MG63 (cell line): ENCODE measurements around the gene FSD1. TPM values are rescaled to one million over a fixed set of nuclear protein-coding genes. Genes with fewer than 3 reads are reported as not detected.

Source experiments
- DNase-seq: peaks from one replicate; pipeline ENCODE4 v3.0.0-alpha.2; 2020
- H3K27me3 ChIP-seq: fragments of 250-450 bp; sonication (Bioruptor Pico); 2 replicates; pipeline ENCODE4 v1.5.1; 2020; ENCODE audit warnings: mild to moderate bottlenecking, moderate library complexity
- H3K36me3 ChIP-seq: fragments of 250-450 bp; sonication (Bioruptor Pico); 2 replicates; pipeline ENCODE4 v1.5.1; 2020; ENCODE audit warnings: mild to moderate bottlenecking, moderate library complexity
- H3K4me3 ChIP-seq: fragments of 250-450 bp; sonication (Bioruptor Pico); 2 replicates; pipeline ENCODE4 v1.5.1; 2020; ENCODE audit warnings: mild to moderate bottlenecking, moderate library complexity
- H3K9me3 ChIP-seq: fragments of 250-450 bp; sonication (Bioruptor Pico); 2 replicates; pipeline ENCODE4 v1.5.1; 2020; ENCODE audit warnings: mild to moderate bottlenecking, moderate library complexity
- total RNA-seq: library from RNA; depleted of rRNA; stranded (reverse); fragments of >200 nt; shearing (Covaris generic); gene quantifications from 2 replicates; pipeline ENCODE4 v1.2.3, GENCODE V29; 2014; ENCODE audit warnings: low replicate concordance

FSD1 gene
- total RNA-seq, 1 experiment from 2014 or later, result not detected

DNA sequence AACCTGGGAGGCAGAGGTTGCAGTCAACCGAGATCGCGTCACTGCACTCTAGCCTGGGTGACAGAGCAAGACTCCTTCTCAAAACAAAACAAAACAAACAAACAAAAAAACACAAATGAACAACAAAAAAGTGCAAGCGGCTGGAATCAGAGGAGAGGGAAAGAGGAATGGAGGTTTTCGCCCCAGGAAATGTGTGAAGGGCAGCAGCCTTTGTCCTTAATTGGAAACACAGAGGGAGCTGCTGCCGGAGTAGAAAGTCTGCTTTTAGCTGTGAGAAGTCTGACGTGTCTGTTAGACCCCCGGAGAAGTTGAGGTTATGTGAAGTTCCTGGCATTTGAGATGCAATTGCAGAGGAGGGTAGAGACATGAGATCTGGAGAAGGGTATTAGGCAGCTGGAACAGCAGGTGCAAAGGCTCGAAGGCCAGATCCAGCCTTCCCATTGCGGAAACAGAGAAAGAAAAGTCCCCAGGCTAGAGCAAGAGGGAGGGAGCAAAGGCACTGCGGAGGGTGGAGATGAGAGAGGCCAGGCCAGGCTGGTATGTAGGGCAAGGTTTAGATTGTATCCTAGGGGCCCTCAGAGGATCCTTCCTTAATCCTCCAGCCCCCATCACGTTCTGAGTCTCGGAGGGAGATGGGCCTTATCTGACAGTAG is 2.7 kb upstream of the FSD1 start:
- H3K36me3 ChIP-seq, result no peaks in the 10 kb centered on the region
- no peak overlapping the region for H3K4me3 ChIP-seq
- DNase-seq, result no peak
- H3K27me3 ChIP-seq, result no peaks in the 10 kb centered on the region
- no peaks in the 10 kb centered on the region for H3K9me3 ChIP-seq

DNA sequence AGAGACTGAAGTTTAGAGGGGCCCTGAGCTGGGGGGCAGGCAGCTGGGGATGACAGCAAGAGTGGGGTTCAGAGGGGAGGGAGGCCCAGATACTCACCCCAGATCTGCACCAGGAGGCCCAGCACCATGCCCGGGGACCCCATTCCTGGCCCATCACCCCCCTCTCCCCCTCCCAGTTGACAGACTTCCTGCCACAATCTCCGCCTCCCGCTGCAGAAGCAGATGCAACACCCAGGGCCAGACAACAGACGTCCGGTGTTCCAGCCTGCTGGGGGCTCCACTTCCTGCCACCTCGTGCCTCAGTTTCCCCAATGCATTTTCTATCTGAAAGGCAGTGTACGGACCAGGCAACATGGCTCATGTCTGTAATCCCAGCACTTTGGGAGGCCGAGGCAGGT is 2.2 kb upstream of the FSD1 start, which contains the start of gene TMIGD2:
Gene TMIGD2, minus strand, starts transcription at position 147 of the 398 bp plus-strand sequence. Its CDS starts 4 bp downstream, at position 143.
- no peaks in the 10 kb centered on the region for H3K9me3 ChIP-seq
- no peak for DNase-seq
- H3K4me3 ChIP-seq, result no peak within 1 kb of the TSS
- no peaks in the 10 kb centered on the region for H3K36me3 ChIP-seq
- H3K27me3 ChIP-seq, result no peaks in the 10 kb centered on the region

DNA sequence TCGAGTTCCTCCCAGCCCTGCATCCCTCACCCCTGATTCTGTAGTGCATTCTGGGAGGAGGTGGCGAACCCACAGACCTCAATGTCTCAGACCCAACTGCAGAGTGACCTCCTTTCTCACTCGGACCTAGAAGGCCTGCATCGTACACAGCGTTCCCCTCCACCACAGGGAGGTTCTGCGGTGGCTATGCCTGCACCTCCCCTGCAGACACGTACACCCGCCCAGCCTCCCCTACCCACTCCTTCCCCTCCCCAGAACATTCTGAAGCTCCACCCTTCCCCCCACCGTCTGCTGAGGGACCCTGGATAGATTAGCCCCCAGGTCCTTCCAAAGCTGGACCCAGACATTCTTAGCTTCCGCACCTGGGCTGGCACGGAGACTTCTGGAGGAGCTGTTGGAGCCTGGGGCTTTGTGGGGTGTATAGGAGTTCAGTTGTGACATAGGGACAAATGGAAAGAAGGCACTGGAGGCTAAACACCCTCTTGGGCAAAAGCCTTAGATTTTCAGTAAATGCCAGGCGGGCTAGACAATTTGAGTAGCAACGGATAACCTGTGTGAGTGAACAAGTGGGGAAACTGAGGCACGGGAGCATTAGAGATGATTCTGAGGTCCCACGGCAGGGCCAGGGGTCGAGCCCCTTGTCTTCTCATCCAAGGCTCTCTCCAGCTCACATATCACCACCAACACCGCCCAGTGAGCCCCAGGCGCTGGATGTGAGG is 420 bp upstream of the FSD1 start:
- H3K9me3 ChIP-seq, result no peaks in the 10 kb centered on the region
- H3K4me3 ChIP-seq, result no peak overlapping the region
- no peak for DNase-seq
- no peaks in the 10 kb centered on the region for H3K27me3 ChIP-seq
- H3K36me3 ChIP-seq, result no peaks in the 10 kb centered on the region

DNA sequence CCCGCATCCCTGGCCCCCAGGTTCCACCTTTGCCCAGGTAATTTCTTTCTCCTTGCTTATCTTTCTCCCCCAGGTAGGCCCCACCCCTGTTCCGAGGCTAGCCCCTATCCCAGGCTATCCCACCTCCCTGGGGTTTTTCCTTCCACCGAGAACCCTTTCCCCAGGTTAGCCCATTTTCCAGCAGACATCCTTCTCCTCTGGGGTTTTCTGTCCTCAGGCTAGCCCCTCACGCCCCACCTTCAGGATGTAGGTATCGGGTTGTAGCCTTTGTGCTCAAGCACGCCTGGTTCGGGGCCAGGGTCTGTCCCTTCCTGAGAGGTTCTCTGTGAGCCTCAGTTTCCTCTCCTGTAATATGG is 837 bp downstream of the FSD1 start:
- Histone ChIP-seq H3K4me3 (no peak overlapping the region), H3K9me3 (no peaks in the 10 kb centered on the region), H3K27me3 (no peaks in the 10 kb centered on the region), H3K36me3 (no peaks in the 10 kb centered on the region)
- no peak for DNase-seq

DNA sequence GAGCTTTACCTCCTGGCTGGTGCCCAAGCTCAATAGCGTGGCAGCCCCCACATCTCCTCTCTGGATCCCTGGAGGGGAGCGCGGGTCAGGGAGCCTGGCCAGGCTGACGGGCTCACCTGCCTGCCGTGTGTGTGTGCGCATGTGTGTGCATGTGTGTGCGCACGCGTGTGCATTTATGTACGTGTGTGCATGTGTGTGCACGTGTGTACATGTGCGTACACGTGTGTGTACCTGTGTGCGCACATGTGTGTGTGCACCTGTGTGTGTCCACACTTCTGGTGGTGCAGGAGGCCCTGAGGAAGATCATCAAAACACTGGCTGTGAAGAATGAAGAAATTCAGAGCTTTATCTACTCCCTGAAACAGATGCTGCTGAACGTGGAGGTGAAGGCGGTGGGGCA is 1.3 kb downstream of the FSD1 start:
- no peak for DNase-seq
- Histone ChIP-seq H3K36me3 (no peaks in the 10 kb centered on the region), H3K4me3 (no peak overlapping the region), H3K27me3 (no peaks in the 10 kb centered on the region), H3K9me3 (no peaks in the 10 kb centered on the region)

DNA sequence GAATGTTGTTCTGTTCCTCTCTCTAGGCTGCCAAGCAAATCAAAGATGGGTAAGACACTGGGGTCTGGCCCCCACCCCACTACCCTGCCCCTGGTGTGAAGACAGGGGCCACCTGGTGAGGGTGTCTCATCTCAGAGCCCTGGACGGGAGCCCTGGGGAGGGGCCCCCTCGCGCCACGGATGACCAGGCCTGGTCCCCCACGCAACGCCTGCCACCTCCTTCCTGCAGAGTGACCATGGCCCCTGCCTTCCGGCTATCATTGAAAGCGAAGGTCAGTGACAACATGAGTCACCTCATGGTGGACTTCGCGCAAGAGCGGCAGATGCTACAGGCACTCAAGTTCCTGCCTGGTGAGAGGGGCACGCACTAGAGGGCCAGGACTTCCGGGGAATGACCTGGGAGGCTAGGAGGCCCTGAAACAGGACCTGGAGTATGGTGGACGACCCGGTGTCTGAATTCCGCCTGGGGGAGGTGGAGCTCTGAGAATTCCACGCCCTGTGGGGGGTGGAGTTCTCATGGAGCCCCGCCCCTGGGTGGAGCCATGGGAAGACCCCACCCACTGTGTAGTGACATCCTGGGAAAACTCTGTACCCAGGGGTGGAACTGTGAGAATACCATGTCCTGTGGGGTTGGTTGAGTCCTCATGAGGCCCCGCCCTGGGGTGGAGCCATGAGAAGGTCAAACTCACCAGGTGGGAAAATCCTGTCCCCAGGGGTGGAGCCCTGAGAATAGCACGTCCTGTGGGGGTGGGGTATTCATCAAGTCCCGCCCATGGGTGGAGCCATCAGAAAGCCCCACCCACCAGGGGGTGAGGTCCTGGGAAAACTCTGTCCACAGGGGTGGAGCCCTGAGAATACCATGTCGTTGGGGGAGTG is 6.1 kb downstream of the FSD1 start:
- no peak overlapping the region for H3K4me3 ChIP-seq
- H3K9me3 ChIP-seq, result no peaks in the 10 kb centered on the region
- DNase-seq, result no peak

DNA sequence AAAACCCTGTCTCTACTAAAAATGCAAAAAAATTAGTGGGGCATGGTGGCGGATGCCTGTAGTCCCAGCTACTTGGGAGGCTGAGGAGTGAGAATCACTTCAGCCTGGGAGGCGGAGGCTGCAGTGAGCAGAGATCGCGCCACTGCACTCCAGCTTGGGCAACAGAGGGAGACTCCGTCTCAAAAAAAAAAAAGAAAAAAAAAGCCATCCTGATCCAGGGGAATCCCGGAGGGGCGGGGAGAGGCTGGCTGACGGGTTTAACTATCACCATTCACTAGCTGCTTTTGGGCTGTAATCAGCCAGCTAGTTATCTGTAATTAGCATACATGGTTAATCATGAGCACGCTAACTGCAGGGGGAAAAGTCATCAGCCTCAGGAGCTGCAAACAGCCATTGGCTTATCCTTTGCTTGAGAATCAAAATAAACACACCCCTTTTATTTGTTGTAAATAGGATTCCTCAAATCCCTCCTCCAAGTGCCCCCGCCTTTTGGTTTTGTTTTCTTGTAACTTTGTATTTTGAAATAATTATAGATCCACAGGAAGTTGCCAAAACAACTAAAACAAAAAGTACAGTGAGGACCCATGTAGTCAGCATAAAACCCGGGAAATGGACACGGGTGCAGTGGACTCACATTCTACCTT is 9.6 kb downstream of the FSD1 start:
- no peak overlapping the region for H3K4me3 ChIP-seq
- no peaks in the 10 kb centered on the region for H3K27me3 ChIP-seq
- no peak for DNase-seq
- no peaks in the 10 kb centered on the region for H3K36me3 ChIP-seq
- no peaks in the 10 kb centered on the region for H3K9me3 ChIP-seq

More for the DNA sequence above, 6.1 kb downstream of the FSD1 start:
- no peaks in the 10 kb centered on the region for H3K27me3 ChIP-seq
- no peaks in the 10 kb centered on the region for H3K36me3 ChIP-seq

DNA sequence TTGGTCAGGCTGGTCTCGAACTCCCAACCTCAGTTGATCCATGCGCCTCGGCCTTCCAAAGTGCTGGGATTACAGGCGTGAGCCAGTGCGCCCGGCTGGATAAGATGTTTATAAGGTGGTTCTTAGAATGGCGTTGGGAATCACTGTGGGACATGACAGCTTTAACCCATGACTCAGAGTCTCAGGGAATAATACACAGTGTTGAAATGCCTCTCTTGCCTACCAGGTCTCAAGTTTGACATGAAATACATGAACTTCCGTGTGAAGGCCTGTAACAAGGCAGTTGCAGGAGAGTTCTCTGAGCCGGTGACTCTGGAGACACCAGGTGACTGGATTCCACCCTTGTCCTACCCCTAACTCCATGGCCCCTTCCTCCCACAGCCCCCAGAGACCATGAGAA is 12.6 kb downstream of the FSD1 start:
- H3K36me3 ChIP-seq, result no peaks in the 10 kb centered on the region
- no peak overlapping the region for H3K4me3 ChIP-seq
- H3K27me3 ChIP-seq, result no peaks in the 10 kb centered on the region
- no peaks in the 10 kb centered on the region for H3K9me3 ChIP-seq
- no peak for DNase-seq

DNA sequence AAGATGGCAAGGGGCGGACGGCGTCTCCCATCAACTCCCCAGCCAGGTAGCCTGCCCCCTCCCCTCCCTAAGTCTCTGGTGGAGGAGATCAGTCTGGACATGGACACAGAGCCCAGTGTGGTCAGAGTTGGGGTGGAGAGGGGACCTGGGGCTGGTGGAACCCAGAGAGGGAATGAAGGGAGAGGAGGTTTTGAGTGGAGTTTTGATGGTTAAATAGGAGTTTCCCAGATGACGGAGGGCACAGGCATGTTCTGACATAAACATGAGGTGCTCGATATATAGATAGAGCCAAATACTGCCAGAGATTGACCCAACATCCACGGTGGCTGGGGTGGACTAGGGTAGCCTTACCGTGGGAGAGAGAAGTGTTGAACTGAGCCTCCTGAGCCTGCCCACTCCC is 14.1 kb downstream of the FSD1 start:
- DNase-seq, result no peak
- H3K27me3 ChIP-seq, result no peaks in the 10 kb centered on the region
- H3K9me3 ChIP-seq, result no peaks in the 10 kb centered on the region
- no peaks in the 10 kb centered on the region for H3K36me3 ChIP-seq
- H3K4me3 ChIP-seq, result no peak overlapping the region

DNA sequence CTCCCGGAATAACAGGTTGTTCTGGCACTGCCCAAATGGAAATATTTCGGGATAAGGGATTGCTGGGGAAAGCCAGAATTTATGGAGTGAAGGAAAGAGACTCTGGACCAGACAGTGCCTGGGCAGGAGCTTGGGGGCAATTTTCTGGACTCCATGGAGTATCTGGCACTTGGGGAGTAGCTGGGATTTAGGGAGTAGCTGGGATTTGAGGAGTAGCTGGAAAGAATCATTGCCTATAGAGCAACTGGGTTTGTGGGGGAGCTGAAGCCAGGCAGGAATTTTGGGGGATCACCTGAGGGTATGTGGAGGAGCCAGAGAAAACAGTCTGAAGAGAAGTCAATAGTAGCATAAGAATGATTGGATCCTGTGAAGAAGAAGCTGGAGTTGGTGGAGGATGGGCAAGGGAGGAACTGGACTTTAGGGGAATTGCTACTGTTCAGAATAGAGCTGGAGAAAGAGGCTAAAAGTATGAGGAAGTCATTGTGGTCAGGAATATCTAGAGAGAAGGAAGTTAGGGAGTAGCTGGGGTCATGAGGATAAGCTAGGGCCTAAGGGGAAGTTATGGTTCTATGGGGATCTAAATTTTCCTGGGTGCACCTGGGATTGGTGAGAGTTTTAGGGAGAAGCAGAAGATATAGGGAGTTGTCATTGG is 14.8 kb downstream of the FSD1 start:
- DNase-seq, result no peak
- no peaks in the 10 kb centered on the region for H3K9me3 ChIP-seq
- no peak overlapping the region for H3K4me3 ChIP-seq
- no peaks in the 10 kb centered on the region for H3K36me3 ChIP-seq
- no peaks in the 10 kb centered on the region for H3K27me3 ChIP-seq

DNA sequence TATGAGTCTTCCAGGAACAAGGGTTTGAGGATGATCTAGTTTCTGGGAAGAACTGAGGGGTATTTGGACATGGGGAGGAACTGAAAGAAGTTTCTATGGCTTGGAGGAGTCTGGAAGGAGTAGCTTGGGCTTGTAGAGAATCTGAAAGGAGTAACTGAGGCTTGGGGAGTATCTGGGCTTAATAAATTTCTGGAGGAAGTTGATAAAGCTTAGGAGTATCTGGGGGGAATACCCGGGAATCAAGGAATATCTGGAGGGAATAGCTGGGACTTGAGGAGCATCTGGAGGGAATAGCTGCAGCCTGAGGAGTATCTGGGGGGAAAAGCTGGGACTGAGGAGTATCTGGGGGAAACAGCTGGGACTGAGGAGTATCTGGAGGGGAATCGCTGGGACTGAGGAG is 16.0 kb downstream of the FSD1 start:
- Histone ChIP-seq H3K36me3 (no peaks in the 10 kb centered on the region), H3K9me3 (no peaks in the 10 kb centered on the region), H3K4me3 (no peak overlapping the region), H3K27me3 (no peaks in the 10 kb centered on the region)
- DNase-seq, result no peak

DNA sequence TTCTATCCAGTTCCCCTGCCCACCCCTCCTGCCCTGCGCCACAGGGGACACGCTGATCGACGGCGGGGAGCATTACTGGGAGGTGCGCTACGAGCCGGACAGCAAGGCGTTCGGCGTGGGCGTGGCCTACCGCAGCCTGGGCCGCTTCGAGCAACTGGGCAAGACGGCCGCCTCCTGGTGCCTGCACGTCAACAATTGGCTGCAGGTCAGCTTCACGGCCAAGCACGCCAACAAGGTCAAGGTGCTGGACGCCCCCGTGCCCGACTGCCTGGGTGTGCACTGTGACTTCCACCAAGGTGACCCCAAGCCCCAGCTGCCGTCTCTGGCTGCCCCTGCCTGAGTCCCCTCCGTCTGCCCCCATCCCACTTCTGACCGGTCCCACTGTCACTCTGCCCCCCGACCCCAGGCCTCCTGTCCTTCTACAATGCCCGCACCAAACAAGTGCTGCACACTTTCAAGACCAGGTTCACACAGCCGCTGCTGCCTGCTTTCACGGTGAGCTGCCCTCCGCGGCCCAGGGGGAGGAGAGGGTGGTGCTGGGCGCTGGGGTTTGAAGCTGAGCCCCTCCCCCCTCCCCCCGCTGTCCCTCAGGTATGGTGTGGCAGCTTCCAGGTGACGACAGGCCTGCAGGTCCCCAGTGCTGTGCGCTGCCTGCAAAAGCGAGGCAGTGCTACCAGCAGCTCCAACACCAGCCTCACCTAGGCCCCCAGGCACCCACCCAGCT is 18.7 kb downstream of the FSD1 start:
- no peaks in the 10 kb centered on the region for H3K36me3 ChIP-seq
- no peak overlapping the region for H3K4me3 ChIP-seq
- H3K27me3 ChIP-seq, result no peaks in the 10 kb centered on the region; the same call in 1 of the 2 replicates
- no peaks in the 10 kb centered on the region for H3K9me3 ChIP-seq
- no peak for DNase-seq

DNA sequence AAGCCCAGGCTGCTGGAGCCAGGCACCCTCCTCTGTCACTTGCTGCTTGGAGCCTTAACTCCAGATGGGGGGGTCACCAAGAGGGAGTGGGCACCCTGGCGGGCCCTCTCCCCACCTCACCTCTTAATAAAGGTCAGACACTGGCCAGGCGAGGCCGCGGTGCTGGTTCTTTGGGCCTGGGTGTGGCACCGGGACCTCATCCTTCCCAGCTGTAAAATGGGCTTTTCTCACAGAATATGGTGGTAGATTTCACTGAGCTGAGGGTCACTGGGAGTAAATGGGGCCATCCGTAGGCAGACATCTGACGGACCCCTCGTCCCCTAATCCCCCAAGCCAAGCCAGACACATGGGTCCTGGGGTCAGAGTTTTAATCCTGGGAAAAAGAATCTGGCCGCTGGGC is 19.3 kb downstream of the FSD1 start:
- no peaks in the 10 kb centered on the region for H3K36me3 ChIP-seq
- no peak overlapping the region for H3K4me3 ChIP-seq
- H3K27me3 ChIP-seq, result no peaks in the 10 kb centered on the region; the same call in 1 of the 2 replicates
- no peak for DNase-seq
- H3K9me3 ChIP-seq, result no peaks in the 10 kb centered on the region

DNA sequence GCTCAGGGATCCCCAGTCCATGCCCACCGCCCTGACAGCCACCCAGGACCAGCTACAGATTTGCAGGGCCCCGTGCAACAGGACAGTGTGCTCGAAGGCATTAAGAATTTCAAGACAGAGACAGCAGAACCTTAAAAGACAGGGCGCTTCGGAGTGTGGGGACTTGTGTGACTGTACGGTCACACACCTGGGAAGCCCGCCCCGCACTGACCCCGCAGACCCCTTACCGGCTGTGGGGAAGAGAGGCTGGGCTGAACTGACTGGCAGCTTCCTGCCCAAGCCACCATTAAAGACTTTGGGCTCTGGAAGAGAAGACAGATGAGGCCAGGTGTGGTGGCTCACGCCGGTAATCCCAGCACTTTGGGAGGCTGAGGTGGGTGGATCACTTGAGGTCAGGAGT is 19.8 kb downstream of the FSD1 start:
- Histone ChIP-seq H3K9me3 (no peaks in the 10 kb centered on the region), H3K4me3 (no peak overlapping the region), H3K36me3 (no peaks in the 10 kb centered on the region), H3K27me3 (no peaks in the 10 kb centered on the region; the same call in 1 of the 2 replicates)
- no peak for DNase-seq

DNA sequence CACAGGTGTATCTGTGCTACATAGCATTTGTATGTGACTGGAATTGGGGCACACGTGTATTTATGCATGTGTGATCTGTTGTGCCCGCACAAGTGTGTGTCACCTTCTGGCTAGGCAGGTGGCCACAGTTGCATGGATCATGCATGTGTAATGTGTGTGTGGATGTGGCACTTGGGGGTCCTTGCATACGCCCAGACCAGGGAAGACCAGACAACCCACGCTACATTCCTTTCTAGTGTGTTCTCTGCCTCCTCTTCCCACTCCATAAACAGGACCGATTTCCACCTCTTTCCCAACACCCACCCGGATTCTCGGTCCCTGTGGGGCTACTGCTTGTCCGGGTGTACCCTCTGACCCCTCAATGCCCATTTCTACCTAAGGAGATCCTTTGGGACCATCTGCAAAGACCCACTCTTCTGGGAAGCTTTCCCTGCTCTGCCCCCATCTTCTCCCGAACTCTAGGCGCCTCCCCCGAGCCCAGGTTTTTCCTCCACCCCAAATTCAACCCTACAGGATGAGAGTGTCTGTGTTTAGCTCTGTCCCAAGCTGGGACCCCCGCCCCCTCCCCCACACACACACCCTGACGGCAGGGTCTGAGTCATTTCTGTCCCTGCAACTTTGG is 21.9 kb downstream of the FSD1 start:
- Histone ChIP-seq H3K36me3 (no peaks in the 10 kb centered on the region), H3K27me3 (no peaks in the 10 kb centered on the region; the same call in 1 of the 2 replicates), H3K9me3 (no peaks in the 10 kb centered on the region), H3K4me3 (no peak overlapping the region)
- no peak for DNase-seq
